H9 (cell line): Measurements from ENCODE around the gene RNF126. TPM values are rescaled to one million over a fixed set of nuclear protein-coding genes. Genes with fewer than 3 reads are reported as not detected.
A peak's percentile ranks its signal among the peaks of the same experiment; 100 is the strongest.

Experiments
- DNase-seq: peaks from one replicate; pipeline ENCODE4 v3.0.0-alpha.2; 2017
- H2AFZ ChIP-seq: one replicate; pipeline ENCODE4 v1.6.1; 2013; ENCODE audit warnings: mild to moderate bottlenecking, low read length, control low read depth, moderate library complexity
- H2AK5ac ChIP-seq: 2 replicates; pipeline ENCODE4 v1.6.1; 2013; ENCODE audit warnings: low read length, control low read depth, mixed read lengths; ENCODE audit not compliant: insufficient read length
- H2BK120ac ChIP-seq: one replicate; pipeline ENCODE4 v1.6.1; 2013; ENCODE audit warnings: low read depth, mild to moderate bottlenecking, low read length, control low read depth, inconsistent platforms; ENCODE audit not compliant: poor library complexity, severe bottlenecking
- H2BK12ac ChIP-seq: 2 replicates; pipeline ENCODE4 v1.6.1; 2013; ENCODE audit warnings: low read length, control low read depth, mixed read lengths, low read depth; ENCODE audit not compliant: insufficient read length
- H2BK15ac ChIP-seq: 2 replicates; pipeline ENCODE4 v1.6.1; 2013; ENCODE audit warnings: low read depth, low read length, control low read depth
- H2BK20ac ChIP-seq: one replicate; pipeline ENCODE4 v1.6.1; 2013; ENCODE audit warnings: low read depth, mild to moderate bottlenecking, low read length, control low read depth, inconsistent platforms; ENCODE audit not compliant: poor library complexity, severe bottlenecking
- H2BK5ac ChIP-seq: 2 replicates; pipeline ENCODE4 v1.6.1; 2013; ENCODE audit warnings: low read length, control low read depth, mixed read lengths; ENCODE audit not compliant: insufficient read length
- H3K14ac ChIP-seq: 2 replicates; pipeline ENCODE4 v1.6.1; 2013; ENCODE audit warnings: low read length, control low read depth; ENCODE audit not compliant: insufficient read depth
- H3K18ac ChIP-seq: 2 replicates; pipeline ENCODE4 v1.6.1; 2013; ENCODE audit warnings: low read depth, mild to moderate bottlenecking, mixed read lengths, low read length, control low read depth; ENCODE audit not compliant: insufficient read length
- H3K23ac ChIP-seq: 2 replicates; pipeline ENCODE4 v1.6.1; 2013; ENCODE audit warnings: low read length, control low read depth, mixed read lengths, low read depth; ENCODE audit not compliant: insufficient read length
- H3K23me2 ChIP-seq: 2 replicates; pipeline ENCODE4 v1.6.1; 2013; ENCODE audit warnings: low read depth, mild to moderate bottlenecking, mixed read lengths, low read length, control low read depth; ENCODE audit not compliant: insufficient read length, poor library complexity, severe bottlenecking
- H3K27ac ChIP-seq: 2 replicates; pipeline ENCODE4 v1.5.1; 2013; ENCODE audit warnings: low read length, control low read depth, mixed read lengths, low read depth; ENCODE audit not compliant: insufficient read length
- H3K27me3 ChIP-seq: 2 replicates; pipeline ENCODE4 v1.6.1; 2013; ENCODE audit warnings: low read length, control low read depth, inconsistent platforms; ENCODE audit not compliant: insufficient read depth
- H3K4ac ChIP-seq: 2 replicates; pipeline ENCODE4 v1.6.1; 2013; ENCODE audit warnings: low read depth, mild to moderate bottlenecking, control low read depth, inconsistent platforms, low read length, moderate library complexity
- H3K4me1 ChIP-seq: 2 replicates; pipeline ENCODE4 v1.6.1; 2013; ENCODE audit warnings: low read length, control low read depth, inconsistent platforms; ENCODE audit not compliant: insufficient read depth
- H3K4me2 ChIP-seq: 2 replicates; pipeline ENCODE4 v1.6.1; 2013; ENCODE audit warnings: low read length, control low read depth, mixed read lengths; ENCODE audit not compliant: insufficient read length, insufficient read depth
- H3K56ac ChIP-seq: 2 replicates; pipeline ENCODE4 v1.6.1; 2013; ENCODE audit warnings: low read depth, mild to moderate bottlenecking, mixed read lengths, low read length, control low read depth; ENCODE audit not compliant: insufficient read length
- H3K79me1 ChIP-seq: 2 replicates; pipeline ENCODE4 v1.6.1; 2013; ENCODE audit warnings: low read depth, mild to moderate bottlenecking, moderate library complexity, low read length, control low read depth, inconsistent platforms; ENCODE audit not compliant: insufficient read depth, poor library complexity, severe bottlenecking
- H3K79me2 ChIP-seq: 2 replicates; pipeline ENCODE4 v1.6.1; 2013; ENCODE audit warnings: low read length, control low read depth, inconsistent platforms; ENCODE audit not compliant: insufficient read depth
- H3K9ac ChIP-seq: 2 replicates; pipeline ENCODE4 v1.6.1; 2013; ENCODE audit warnings: low read length, control low read depth, mixed read lengths; ENCODE audit not compliant: insufficient read length; ENCODE audit errors: extremely low read depth
- H3K9me3 ChIP-seq: one replicate; pipeline ENCODE4 v1.6.1; 2013; ENCODE audit warnings: low read depth, low read length, inconsistent platforms; ENCODE audit not compliant: control insufficient read depth
- H3T11ph ChIP-seq: one replicate; pipeline ENCODE4 v1.6.1; 2013; ENCODE audit warnings: mild to moderate bottlenecking, low read length, control low read depth, inconsistent platforms
- H4K20me1 ChIP-seq: one replicate; pipeline ENCODE4 v1.6.1; 2013; ENCODE audit not compliant: control insufficient read depth, insufficient read length, insufficient read depth
- H4K5ac ChIP-seq: 2 replicates; pipeline ENCODE4 v1.6.1; 2013; ENCODE audit warnings: low read depth, mild to moderate bottlenecking, mixed read lengths, low read length, control low read depth; ENCODE audit not compliant: insufficient read length
- H4K8ac ChIP-seq: replicated peaks from 2 replicates; pipeline ENCODE4 v1.6.1; 2013; ENCODE audit warnings: low read length, control low read depth, mixed read lengths, low read depth; ENCODE audit not compliant: insufficient read length
- H4K91ac ChIP-seq: 2 replicates; pipeline ENCODE4 v1.6.1; 2013; ENCODE audit warnings: low read depth, mild to moderate bottlenecking, moderate library complexity, mixed read lengths, low read length, control low read depth; ENCODE audit not compliant: insufficient read length
- H3K27ac Mint-ChIP-seq, 3 experiments: 2 replicates in 2 of 3; 3 replicates in 1 of 3; pipeline ENCODE4 v1.8.0; 2020 to 2021; ENCODE audit warnings: mixed read lengths in 3 of 3, mild to moderate bottlenecking in 1 of 3, moderate library complexity in 1 of 3
- H3K27me3 Mint-ChIP-seq: 2 replicates; pipeline ENCODE4 v1.8.0; 2021; ENCODE audit warnings: low read depth, mild to moderate bottlenecking, moderate library complexity, mixed read lengths
- H3K36me3 Mint-ChIP-seq, 3 experiments: 2 replicates in 2 of 3; 3 replicates in 1 of 3; pipeline ENCODE4 v1.8.0; 2020 to 2021; ENCODE audit warnings: low read depth in 3 of 3, mixed read lengths in 3 of 3; ENCODE audit not compliant: insufficient read depth in 1 of 3
- H3K4me1 Mint-ChIP-seq, 2 experiments: 2 replicates each; pipeline ENCODE4 v1.8.0; 2020; ENCODE audit warnings: mixed read lengths in 2 of 2
- H3K4me3 Mint-ChIP-seq, 2 experiments: 2 replicates in 1 of 2; 3 replicates in 1 of 2; pipeline ENCODE4 v1.8.0; 2020 to 2021; ENCODE audit warnings: mild to moderate bottlenecking in 2 of 2, mixed read lengths in 2 of 2, moderate library complexity in 1 of 2
- H3K9me3 Mint-ChIP-seq, 2 experiments: 2 replicates in 1 of 2; 3 replicates in 1 of 2; pipeline ENCODE4 v1.8.0; 2020; ENCODE audit warnings: mild to moderate bottlenecking in 2 of 2, mixed read lengths in 2 of 2, moderate library complexity in 1 of 2
- WGBS: extraction: QIAGEN DNeasy Blood & Tissue Kit; methylation state at CpG from one replicate; pipeline ENCODE4 v1.1.7; 2013; ENCODE audit warnings: missing lambda C conversion rate, low lambda C conversion rate, mixed read lengths; ENCODE audit not compliant: insufficient read length; ENCODE audit errors: extremely low coverage; 5-methylcytosine and 5-hydroxymethylcytosine counted together
- total RNA-seq: library from RNA; stranded (reverse); gene quantifications from 2 replicates; pipeline ENCODE4 v1.2.1, GENCODE V29; 2021
- TF ChIP-seq, protein P1 (sequence below): fragments of 200-600 bp; sonication (generic); conservative IDR thresholded peaks from 3 replicates; pipeline ENCODE4 v1.8.0; 2021; ENCODE audit warnings: antibody characterized with exemption, mild to moderate bottlenecking

RNF126 gene
- total RNA-seq, 1 experiment from 2014 or later, result 81.9 TPM

DNA sequence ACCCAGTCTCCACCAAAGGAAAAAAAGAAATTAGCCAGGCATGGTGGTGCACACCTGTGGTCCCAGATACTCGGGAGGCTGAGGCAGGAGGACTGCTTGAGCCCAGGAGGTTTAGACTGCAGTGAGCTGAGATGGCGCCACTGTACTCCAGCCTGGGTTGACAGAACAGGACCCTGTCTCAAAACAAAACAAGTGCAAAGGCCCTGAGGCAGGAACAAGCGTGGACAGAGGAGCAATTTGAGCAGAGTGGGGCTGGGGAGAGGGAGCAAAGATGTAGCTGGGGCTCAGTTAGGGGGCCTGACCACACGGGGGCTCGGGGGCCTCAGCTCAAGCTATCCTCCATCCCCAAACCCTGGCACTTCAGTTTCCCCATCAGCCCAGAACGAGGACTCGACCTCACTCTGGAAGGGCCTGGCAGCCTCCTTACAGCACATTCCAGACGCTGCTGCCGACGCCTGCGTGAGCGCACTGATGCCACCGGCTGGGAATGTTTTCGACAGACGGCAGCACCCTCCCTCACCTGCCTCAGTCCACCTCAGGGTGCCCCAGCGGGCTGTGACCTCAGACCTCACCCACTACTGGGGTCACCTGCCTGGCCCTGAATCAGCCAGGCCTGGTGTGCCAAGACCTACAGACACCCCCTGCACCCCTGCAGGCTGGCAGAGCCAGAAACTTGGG lies 27.9 kb downstream of the RNF126 start:
- H3K9ac ChIP-seq, result no peak overlapping the region
- H3K36me3 Mint-ChIP-seq, result peaks cover 7 to 17% (median 8%) of the 10 kb centered on the region in 3 experiments; a peak in 6 of 7 replicates
- no peaks in the 10 kb centered on the region; the same call in 1 of the 2 replicates for H3K4me1 ChIP-seq
- H3K23ac ChIP-seq, result no peak overlapping the region
- H2BK120ac ChIP-seq, result no peak overlapping the region
- WGBS, result no CpG with 5 or more reads among the region's 16 CpGs
- no peak overlapping the region for H3K56ac ChIP-seq
- H2BK20ac ChIP-seq, result no peak overlapping the region
- H3K14ac ChIP-seq, result no peak overlapping the region
- peaks cover 0 to 3% of the 10 kb centered on the region in 2 experiments; a peak in 1 of 5 replicates for H3K9me3 Mint-ChIP-seq
- peaks cover 9 to 19% of the 10 kb centered on the region in 2 experiments for H3K4me1 Mint-ChIP-seq
- no peak overlapping the region for H3K4ac ChIP-seq
- no peak overlapping the region for H4K91ac ChIP-seq
- H3K27ac Mint-ChIP-seq, result no peak overlapping the region
- no peak for DNase-seq
- peaks cover 7% of the 10 kb centered on the region for H3K23me2 ChIP-seq
- H3K79me1 ChIP-seq, result peaks cover 5% of the 10 kb centered on the region
- no peak overlapping the region for H2BK12ac ChIP-seq
- H2BK5ac ChIP-seq, result no peak overlapping the region
- no peak overlapping the region for H3K18ac ChIP-seq
- no peaks in the 10 kb centered on the region for H3K9me3 ChIP-seq
- H3K27me3 Mint-ChIP-seq, result peaks cover 29% of the 10 kb centered on the region
- H3K27ac ChIP-seq, result no peak overlapping the region
- H3T11ph ChIP-seq, result no peak overlapping the region
- H3K79me2 ChIP-seq, result no peaks in the 10 kb centered on the region
- no peaks in the 10 kb centered on the region; the same call in 1 of the 2 replicates for H3K27me3 ChIP-seq
- H3K4me2 ChIP-seq, result no peak overlapping the region
- peak overlapping the region in 1 of 2 experiments; percentile 26; a peak in 1 of 5 replicates for H3K4me3 Mint-ChIP-seq
- peaks cover 4% of the 10 kb centered on the region for H4K20me1 ChIP-seq
- H2BK15ac ChIP-seq, result no peak overlapping the region; the same call in 1 of the 2 replicates
- H2AFZ ChIP-seq, result no peak overlapping the region
- TF ChIP-seq, protein P1, sequence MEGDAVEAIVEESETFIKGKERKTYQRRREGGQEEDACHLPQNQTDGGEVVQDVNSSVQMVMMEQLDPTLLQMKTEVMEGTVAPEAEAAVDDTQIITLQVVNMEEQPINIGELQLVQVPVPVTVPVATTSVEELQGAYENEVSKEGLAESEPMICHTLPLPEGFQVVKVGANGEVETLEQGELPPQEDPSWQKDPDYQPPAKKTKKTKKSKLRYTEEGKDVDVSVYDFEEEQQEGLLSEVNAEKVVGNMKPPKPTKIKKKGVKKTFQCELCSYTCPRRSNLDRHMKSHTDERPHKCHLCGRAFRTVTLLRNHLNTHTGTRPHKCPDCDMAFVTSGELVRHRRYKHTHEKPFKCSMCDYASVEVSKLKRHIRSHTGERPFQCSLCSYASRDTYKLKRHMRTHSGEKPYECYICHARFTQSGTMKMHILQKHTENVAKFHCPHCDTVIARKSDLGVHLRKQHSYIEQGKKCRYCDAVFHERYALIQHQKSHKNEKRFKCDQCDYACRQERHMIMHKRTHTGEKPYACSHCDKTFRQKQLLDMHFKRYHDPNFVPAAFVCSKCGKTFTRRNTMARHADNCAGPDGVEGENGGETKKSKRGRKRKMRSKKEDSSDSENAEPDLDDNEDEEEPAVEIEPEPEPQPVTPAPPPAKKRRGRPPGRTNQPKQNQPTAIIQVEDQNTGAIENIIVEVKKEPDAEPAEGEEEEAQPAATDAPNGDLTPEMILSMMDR, result no peak
- H4K5ac ChIP-seq, result no peak overlapping the region
- no peak overlapping the region for H4K8ac ChIP-seq
- no peak overlapping the region for H2AK5ac ChIP-seq
